Measurements from ENCODE around the gene VNN1.
"Not testable (repeated sequence)": the region's sequence is repeated elsewhere in the genome, so short reads cannot be mapped to it uniquely, and the experiment has no call there.

The VNN1 gene

GRCh38 chr6:132683543-132683942 lies 30.3 kb downstream of the VNN1 start:
- Mint-ChIP-seq H3K4me3 (no peak overlapping the region), H3K9me3 (no peaks in the 10 kb centered on the region), H3K36me3 (ENCODE audit: low read depth) (no peaks in the 10 kb centered on the region), H3K4me1 (no peaks in the 10 kb centered on the region), H3K27me3 (ENCODE audit: low read depth, poor library complexity) (peaks cover 3% of the 10 kb centered on the region), H3K27ac (no peak overlapping the region)
- no peak for DNase-seq
- TF ChIP-seq CTCF (IDR thresholded peaks at IDR 0.05), result no peak

- not testable (repeated sequence) for H3K36me3 Mint-ChIP-seq (ENCODE audit: low read depth); H3K4me3 Mint-ChIP-seq; H3K27me3 Mint-ChIP-seq (ENCODE audit: low read depth, poor library complexity); H3K9me3 Mint-ChIP-seq; H3K4me1 Mint-ChIP-seq; DNase-seq; H3K27ac Mint-ChIP-seq
These were observed 34.8 kb downstream of the VNN1 start for GRCh38 chr6:132679094-132679493.

- no peaks in the 10 kb centered on the region for H3K36me3 Mint-ChIP-seq (ENCODE audit: low read depth)
- no peak for DNase-seq
- H3K27ac Mint-ChIP-seq, result no peak overlapping the region
- peaks cover 4% of the 10 kb centered on the region for H3K9me3 Mint-ChIP-seq
- no peaks in the 10 kb centered on the region for H3K4me1 Mint-ChIP-seq
- H3K4me3 Mint-ChIP-seq, result no peak overlapping the region
- H3K27me3 Mint-ChIP-seq (ENCODE audit: low read depth, poor library complexity), result no peaks in the 10 kb centered on the region
- no peak for TF ChIP-seq CTCF (IDR thresholded peaks at IDR 0.05)
These were observed 38.1 kb downstream of the VNN1 start for GRCh38 chr6:132675749-132676148.

GRCh38 chr6:132675002-132675401 lies 38.9 kb downstream of the VNN1 start:
- no peak for TF ChIP-seq CTCF (IDR thresholded peaks at IDR 0.05)

GRCh38 chr6:132673376-132674094 lies 40.3 kb downstream of the VNN1 start:
- Mint-ChIP-seq H3K4me3 (no peak overlapping the region), H3K36me3 (ENCODE audit: low read depth) (no peaks in the 10 kb centered on the region), H3K4me1 (no peaks in the 10 kb centered on the region), H3K9me3 (peaks cover 4% of the 10 kb centered on the region), H3K27me3 (ENCODE audit: low read depth, poor library complexity) (peaks cover 3% of the 10 kb centered on the region), H3K27ac (no peak overlapping the region)
- DNase-seq, result no peak
- no peak for TF ChIP-seq CTCF (IDR thresholded peaks at IDR 0.05)

More at GRCh38 chr6:132675002-132675401, 38.9 kb downstream of the VNN1 start:
- Mint-ChIP-seq H3K27me3 (ENCODE audit: low read depth, poor library complexity) (peaks cover 3% of the 10 kb centered on the region), H3K27ac (no peak overlapping the region), H3K4me3 (no peak overlapping the region), H3K9me3 (peaks cover 4% of the 10 kb centered on the region), H3K4me1 (no peaks in the 10 kb centered on the region), H3K36me3 (ENCODE audit: low read depth) (no peaks in the 10 kb centered on the region)
- no peak for DNase-seq

- no peak overlapping the region for H3K27ac Mint-ChIP-seq
- H3K4me3 Mint-ChIP-seq, result no peak overlapping the region
- no peak for TF ChIP-seq CTCF (IDR thresholded peaks at IDR 0.05)
- H3K9me3 Mint-ChIP-seq, result no peaks in the 10 kb centered on the region
- no peaks in the 10 kb centered on the region for H3K36me3 Mint-ChIP-seq (ENCODE audit: low read depth)
- DNase-seq, result no peak
- H3K27me3 Mint-ChIP-seq (ENCODE audit: low read depth, poor library complexity), result peaks cover 3% of the 10 kb centered on the region
- no peaks in the 10 kb centered on the region for H3K4me1 Mint-ChIP-seq
These were observed 42.6 kb downstream of the VNN1 start for GRCh38 chr6:132671295-132671694.

Data from nephron progenitor cell (in vitro differentiated cells).